ENCODE measurements around the gene SPTBN4.

DNA sequence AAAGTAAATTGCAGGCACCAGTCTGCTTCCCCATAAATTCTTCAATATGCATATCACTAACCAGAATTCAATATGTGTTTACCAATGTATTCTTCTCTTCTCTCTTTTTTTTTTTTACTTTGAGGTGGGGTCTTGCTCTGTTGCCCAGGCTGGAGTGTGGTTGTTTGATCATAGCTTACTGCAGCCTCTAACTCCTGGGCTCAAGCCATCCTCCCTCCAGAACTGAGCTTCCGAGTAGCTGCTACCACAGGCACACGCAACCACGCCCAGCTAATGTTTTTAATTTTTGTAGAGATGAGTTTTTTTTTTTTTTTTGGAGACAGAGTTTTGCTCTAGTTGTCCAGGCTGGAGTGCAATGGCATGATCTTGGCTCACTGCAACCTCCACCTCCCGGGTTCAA, 151.2 kb downstream of the SPTBN4 start:
- TF ChIP-seq, protein P1, sequence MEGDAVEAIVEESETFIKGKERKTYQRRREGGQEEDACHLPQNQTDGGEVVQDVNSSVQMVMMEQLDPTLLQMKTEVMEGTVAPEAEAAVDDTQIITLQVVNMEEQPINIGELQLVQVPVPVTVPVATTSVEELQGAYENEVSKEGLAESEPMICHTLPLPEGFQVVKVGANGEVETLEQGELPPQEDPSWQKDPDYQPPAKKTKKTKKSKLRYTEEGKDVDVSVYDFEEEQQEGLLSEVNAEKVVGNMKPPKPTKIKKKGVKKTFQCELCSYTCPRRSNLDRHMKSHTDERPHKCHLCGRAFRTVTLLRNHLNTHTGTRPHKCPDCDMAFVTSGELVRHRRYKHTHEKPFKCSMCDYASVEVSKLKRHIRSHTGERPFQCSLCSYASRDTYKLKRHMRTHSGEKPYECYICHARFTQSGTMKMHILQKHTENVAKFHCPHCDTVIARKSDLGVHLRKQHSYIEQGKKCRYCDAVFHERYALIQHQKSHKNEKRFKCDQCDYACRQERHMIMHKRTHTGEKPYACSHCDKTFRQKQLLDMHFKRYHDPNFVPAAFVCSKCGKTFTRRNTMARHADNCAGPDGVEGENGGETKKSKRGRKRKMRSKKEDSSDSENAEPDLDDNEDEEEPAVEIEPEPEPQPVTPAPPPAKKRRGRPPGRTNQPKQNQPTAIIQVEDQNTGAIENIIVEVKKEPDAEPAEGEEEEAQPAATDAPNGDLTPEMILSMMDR (IDR thresholded peaks at IDR 0.05) = no peak
- TF ChIP-seq EZH2phosphoT487 (IDR thresholded peaks at IDR 0.05; ENCODE audit: borderline replicate concordance, low read depth) (no peak), RFX5 (IDR thresholded peaks at IDR 0.05; ENCODE audit: low read length) (no peak), RXRA (IDR thresholded peaks at IDR 0.05; ENCODE audit: borderline replicate concordance, low read depth) (no peak), NRF1 (IDR thresholded peaks at IDR 0.05; ENCODE audit: low read depth, low read length) (no peak), EP300 (IDR thresholded peaks at IDR 0.05; ENCODE audit: borderline replicate concordance in 1 of 2, low read depth in 1 of 2, low read length in 1 of 2) (no peak), GABPA (IDR thresholded peaks at IDR 0.05; ENCODE audit: low read depth) (no peak), SIN3A (IDR thresholded peaks at IDR 0.05; ENCODE audit: borderline replicate concordance, low read depth, low read length) (no peak)
- TF ChIP-seq, protein P2, sequence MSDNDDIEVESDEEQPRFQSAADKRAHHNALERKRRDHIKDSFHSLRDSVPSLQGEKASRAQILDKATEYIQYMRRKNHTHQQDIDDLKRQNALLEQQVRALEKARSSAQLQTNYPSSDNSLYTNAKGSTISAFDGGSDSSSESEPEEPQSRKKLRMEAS (IDR thresholded peaks at IDR 0.05; ENCODE audit: low read depth) = no peak
